WERI-Rb-1 (cell line): ENCODE data around the gene EVA1B.

Experiments used
- DNase-seq: peaks from one replicate; pipeline ENCODE4 v3.0.0-alpha.2; 2020
- H3K27ac ChIP-seq: fragments of 250-450 bp; sonication (Bioruptor Pico); 2 replicates; pipeline ENCODE4 v1.5.1; 2020; ENCODE audit warnings: mild to moderate bottlenecking, moderate library complexity
- H3K27me3 ChIP-seq: fragments of 250-450 bp; sonication (Bioruptor Pico); 2 replicates; pipeline ENCODE4 v1.5.1; 2021; ENCODE audit warnings: mild to moderate bottlenecking, low read depth, moderate library complexity; ENCODE audit not compliant: insufficient read depth, severe bottlenecking
- H3K36me3 ChIP-seq: fragments of 250-450 bp; sonication (Bioruptor Pico); 2 replicates; pipeline ENCODE4 v1.5.1; 2020; ENCODE audit warnings: mild to moderate bottlenecking, moderate library complexity
- H3K4me3 ChIP-seq: 2 replicates; pipeline ENCODE4 v1.5.1; 2011; ENCODE audit warnings: low read depth, mild to moderate bottlenecking, control low read depth, low read length
- H3K9me3 ChIP-seq: fragments of 250-450 bp; sonication (Bioruptor Pico); 2 replicates; pipeline ENCODE4 v1.5.1; 2021; ENCODE audit warnings: mild to moderate bottlenecking, moderate library complexity; ENCODE audit not compliant: severe bottlenecking
- CTCF ChIP-seq: IDR thresholded peaks from 2 replicates; pipeline ENCODE4 v1.5.1; 2011; ENCODE audit warnings: low read depth, mild to moderate bottlenecking, control low read depth, inconsistent platforms, low read length

Gene EVA1B

GRCh38 chr1:36337830-36338229, 14.4 kb upstream of the EVA1B start:
- DNase-seq, result no peak
- Histone ChIP-seq H3K9me3 (no peaks in the 10 kb centered on the region), H3K27ac (no peak overlapping the region), H3K27me3 (no peaks in the 10 kb centered on the region), H3K4me3 (no peak overlapping the region), H3K36me3 (no peaks in the 10 kb centered on the region)
- no peak for TF ChIP-seq CTCF

- Histone ChIP-seq H3K27me3 (no peaks in the 10 kb centered on the region), H3K36me3 (no peaks in the 10 kb centered on the region), H3K4me3 (no peak overlapping the region), H3K27ac (no peak overlapping the region), H3K9me3 (no peaks in the 10 kb centered on the region)
- peak; percentile 54 for DNase-seq
- TF ChIP-seq CTCF, result no peak
Observed at GRCh38 chr1:36330940-36331339, 7.5 kb upstream of the EVA1B start.

GRCh38 chr1:36329817-36330216, 6.4 kb upstream of the EVA1B start:
- Histone ChIP-seq H3K27me3 (no peaks in the 10 kb centered on the region), H3K27ac (no peak overlapping the region), H3K36me3 (no peaks in the 10 kb centered on the region), H3K9me3 (no peaks in the 10 kb centered on the region), H3K4me3 (no peak overlapping the region)
- no peak for TF ChIP-seq CTCF
- DNase-seq, result no peak

GRCh38 chr1:36328713-36329112, 5.3 kb upstream of the EVA1B start:
- no peak overlapping the region for H3K4me3 ChIP-seq
- H3K36me3 ChIP-seq, result no peaks in the 10 kb centered on the region
- no peak for DNase-seq
- TF ChIP-seq CTCF, result no peak
- H3K9me3 ChIP-seq, result no peaks in the 10 kb centered on the region
- H3K27me3 ChIP-seq, result no peaks in the 10 kb centered on the region
- H3K27ac ChIP-seq, result no peak overlapping the region

- Histone ChIP-seq H3K9me3 (no peaks in the 10 kb centered on the region), H3K27ac (no peak overlapping the region), H3K27me3 (no peaks in the 10 kb centered on the region), H3K36me3 (no peaks in the 10 kb centered on the region), H3K4me3 (no peak overlapping the region)
- DNase-seq, result no peak
- TF ChIP-seq CTCF, result no peak
Observed at GRCh38 chr1:36328088-36328480, 4.6 kb upstream of the EVA1B start.

- DNase-seq, result no peak
- Histone ChIP-seq H3K9me3 (no peaks in the 10 kb centered on the region), H3K4me3 (no peak overlapping the region), H3K27ac (no peak overlapping the region), H3K36me3 (no peaks in the 10 kb centered on the region), H3K27me3 (no peaks in the 10 kb centered on the region)
- TF ChIP-seq CTCF, result no peak
Observed at GRCh38 chr1:36327421-36328087, 4.1 kb upstream of the EVA1B start.
